NCI-H146 treated with DMSO at 0.1 percent for 48 hours (cell line): Measurements from ENCODE around the gene JAG1.
"Not testable (repeated sequence)": the region's sequence is repeated elsewhere in the genome, so short reads cannot be mapped to it uniquely, and the experiment has no call there.

Experiments used
- DNase-seq: peaks from one replicate; lab custom pipeline; 2025; ENCODE audit not compliant: unreplicated experiment; lab: John Stamatoyannopoulos, UW

Gene JAG1

DNA sequence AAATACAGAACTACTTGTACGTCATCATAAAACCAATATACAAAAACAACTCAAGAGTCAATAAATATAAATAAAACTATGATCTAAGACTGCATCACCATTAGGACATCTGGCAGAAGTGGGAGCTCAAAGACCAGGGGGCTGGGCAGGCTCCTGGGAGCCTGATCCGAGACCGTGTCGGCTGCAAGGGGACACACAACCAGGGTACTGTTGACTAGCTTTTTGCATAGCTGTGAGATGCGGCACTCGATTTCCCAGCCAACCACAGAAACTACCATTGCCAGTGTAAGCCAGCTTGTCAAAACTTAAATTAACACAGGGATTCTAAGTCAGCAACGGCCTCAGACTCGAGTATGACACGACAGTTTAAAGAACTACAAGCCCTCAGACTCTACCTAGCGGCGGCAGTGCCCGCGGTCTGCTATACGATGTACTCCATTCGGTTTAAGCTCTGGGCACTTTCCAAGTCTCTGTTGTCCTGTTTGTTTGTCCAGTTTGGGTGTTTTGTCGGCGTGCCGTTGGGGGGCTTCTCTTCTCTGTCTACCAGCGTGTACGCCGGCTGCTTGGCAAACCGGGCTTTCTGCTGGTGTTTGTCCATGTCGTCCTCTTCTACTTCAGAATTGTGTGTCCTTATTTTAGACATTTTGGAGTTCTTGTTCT is 34.6 kb downstream of the JAG1 start:
- DNase-seq = no peak

DNA sequence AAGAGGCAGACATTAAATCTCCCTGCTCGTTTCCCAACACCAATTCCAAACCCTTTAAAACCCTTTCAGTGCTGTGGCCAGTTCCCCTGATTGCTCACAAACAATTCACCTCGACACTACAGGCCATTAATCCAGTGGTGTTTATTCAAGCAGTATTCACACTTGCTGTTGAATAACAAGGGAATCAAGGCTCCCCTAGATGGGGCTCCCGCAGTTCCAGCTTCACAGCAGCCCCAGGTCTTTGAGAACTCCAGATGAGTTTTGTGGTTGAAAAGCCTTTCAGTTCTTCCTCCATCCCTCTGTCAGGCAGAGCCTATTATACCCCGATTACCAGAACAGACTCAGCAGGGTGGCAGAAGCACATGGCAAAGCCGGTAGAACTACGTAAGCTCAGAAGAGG is 36.2 kb downstream of the JAG1 start:
- no peak for DNase-seq

DNA sequence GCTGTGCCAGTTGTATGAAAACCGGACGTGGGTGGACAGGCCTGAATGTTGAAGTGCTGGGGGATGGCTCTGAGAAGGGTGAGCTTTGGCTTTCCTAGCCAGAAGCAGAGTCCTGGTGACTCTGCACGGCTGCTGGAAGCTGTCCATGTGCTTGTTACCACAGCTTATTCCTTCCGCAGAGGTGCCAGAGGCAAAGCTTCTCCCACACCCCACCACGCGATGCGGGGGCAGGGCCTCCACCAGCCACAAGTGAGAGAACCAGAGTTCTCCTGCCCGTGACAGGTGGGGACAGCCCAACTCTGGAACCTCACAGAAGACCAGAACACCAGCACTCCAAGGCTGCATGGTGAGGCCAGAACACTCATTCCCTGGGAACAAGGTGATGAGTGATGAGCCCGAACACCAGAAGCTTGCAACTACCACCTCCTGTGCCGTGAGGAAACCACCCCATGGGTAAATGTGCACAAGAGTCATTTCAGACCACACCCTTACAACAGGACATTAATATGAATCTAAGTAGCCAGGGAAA is 36.7 kb downstream of the JAG1 start:
- DNase-seq = no peak

DNA sequence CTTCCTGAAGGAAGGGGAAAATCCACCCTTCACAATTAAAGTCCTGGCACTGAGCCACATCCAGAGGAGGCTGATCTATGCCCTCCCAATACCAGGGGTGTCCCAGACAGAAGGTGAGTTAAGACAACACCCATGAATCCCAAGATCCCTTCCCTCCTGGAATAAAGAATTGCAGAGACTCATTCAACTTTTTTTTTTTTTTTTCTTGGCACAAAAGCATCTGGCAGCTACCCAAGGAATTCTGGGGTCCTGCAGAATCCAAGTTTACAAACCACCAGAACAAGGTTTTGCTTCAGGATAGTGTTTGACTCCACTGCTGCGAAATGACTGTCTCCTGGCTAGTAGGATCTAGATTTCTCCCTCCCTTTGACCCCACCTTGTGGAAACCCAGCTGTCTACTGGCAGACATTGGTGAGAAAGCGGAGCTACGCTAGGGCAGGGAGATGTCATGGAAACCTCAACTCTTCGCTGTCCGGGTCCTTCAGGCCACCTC is 37.4 kb downstream of the JAG1 start:
- no peak for DNase-seq

DNA sequence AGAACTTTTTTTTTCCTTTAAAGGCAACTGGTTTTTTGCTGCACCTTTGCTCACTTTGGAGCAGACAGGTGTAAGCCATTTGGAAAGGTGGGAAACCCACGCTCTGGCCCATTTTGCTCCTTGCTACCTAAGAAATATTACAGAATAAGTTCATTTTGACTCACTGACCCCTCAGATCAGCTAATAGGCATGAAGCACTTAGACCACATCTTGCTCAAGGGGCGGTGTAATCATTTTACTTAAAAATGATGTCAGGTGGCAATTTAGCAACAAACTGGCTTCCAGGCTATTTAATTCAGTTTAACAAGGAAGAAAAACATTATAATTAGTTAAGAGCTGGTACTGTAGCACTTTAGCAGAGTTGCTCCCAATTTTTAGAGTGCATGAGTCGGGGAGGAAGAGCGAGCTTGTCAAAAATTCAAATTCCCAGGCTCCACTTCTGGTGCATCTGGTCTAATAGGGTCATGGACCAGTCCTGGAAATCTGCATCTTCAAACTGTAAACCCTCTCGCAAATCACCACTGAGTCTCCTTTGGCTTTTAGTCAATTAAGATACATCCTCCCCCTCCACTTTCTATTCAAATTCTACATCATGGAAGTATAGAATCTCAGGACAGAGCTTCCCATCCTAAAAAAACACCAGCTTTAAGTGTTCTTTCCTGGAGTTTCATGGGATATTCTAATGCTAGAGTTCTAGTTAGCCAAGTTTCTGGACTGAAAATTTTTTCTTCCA is 38.2 kb downstream of the JAG1 start:
- DNase-seq = no peak

DNA sequence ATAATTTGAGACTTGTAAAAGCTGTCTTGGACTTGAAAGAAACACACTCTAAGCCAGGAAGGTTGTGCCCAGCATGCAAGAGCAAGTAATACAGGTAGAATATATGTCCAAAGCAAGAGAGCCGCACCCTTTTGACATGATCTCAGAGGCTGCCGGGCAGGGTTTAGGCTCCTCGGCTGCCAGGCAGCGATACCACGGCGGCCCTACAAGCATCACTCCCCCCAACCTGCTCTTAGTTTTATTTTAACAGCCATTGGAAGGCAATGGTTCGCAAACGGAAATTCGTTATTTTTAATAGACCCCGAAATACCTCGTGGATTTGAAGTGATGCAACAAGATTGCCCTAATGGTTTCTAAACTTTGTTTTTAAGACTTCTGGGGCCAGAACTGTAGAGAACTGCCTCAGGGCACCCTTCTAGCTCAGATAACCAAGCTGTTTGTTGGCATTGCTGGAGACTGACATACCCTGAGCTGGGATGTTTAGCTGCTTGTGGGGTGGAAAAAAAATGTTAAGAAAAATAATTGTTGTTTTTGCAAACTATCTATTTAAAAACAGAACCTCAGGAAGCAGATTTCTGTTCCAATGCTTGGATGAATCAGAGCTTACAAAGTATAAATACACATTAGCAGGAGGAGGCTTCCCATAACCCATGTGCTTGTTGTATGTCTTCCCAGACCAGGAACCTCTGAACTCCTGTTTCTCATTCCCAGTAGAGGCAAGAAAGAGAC is 39.0 kb downstream of the JAG1 start:
- DNase-seq = no peak

DNA sequence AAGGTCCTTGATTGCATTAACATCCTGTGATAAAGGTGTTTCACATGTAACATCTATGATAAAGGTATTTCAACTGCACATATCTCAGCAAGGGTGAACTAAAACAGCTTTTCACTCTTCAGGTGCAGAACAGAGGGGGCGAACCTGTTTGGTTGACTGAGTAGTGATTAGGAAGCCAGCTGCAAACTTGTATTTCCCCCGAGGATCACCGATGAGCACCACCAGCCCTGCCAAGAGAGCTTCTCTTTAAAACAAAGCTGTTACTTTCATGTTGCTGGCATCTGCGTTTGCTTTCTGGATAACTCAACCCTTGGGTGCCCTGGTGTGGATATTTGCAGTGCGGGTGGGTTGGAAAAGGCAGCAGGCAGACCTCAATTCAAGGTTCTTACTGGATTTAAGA is 39.6 kb downstream of the JAG1 start:
- no peak for DNase-seq

DNA sequence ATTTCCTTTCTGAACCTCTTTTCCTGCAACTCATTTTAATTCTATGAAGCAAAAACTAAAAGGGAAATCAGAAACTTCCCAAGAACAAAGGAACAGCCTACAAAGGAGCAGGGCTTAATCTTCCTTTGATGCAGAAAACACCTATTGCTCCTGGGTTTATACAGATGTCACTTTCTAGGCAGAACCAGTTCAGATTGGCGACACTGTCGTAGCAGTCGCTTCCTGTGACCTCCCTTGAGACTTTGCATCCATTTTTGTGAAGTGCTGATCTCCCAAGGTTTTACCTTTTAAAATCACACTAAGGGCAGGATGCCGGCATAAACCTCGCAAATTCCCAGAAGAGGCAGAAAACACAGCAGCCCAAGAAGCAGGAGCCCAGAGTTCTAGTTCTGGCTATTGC is 40.1 kb downstream of the JAG1 start:
- DNase-seq = no peak

DNA sequence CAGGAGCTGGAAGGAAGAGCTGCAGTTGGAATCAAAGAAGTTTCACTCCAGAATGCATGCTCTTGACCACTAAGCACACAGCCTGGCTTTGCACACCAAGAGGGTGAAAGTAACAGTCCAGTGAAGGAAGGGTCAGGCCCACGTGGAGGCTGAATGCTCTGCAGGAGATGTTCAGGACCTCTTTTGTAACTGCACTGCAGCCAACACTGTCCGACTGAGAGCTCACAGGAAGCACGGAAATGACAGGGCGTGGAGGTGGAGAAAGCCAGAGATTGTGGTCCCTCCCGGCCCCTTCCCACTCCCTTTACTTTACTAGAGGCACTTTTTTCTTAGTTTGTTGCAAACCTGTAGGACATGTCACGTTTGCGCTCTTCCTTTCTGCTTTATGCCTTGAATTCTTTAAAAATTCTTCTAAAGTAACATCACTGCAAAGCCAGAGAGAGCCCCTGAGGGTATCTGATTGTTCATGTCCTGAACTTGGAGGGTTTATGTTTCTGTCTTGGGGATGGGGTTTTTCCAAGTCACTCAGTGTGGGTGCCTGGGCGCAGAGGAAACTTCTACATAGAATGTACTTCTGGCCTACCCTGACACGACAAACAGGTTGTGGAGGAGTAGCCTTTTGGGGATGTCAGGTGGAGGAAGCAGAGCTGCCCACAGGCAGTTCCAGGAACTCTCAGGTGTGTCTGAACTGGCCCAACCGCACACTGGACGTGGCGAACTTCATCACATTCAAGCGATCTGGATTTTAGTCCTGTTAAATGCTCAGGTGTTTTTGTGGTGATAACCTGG is 40.9 kb downstream of the JAG1 start:
- DNase-seq = no peak

DNA sequence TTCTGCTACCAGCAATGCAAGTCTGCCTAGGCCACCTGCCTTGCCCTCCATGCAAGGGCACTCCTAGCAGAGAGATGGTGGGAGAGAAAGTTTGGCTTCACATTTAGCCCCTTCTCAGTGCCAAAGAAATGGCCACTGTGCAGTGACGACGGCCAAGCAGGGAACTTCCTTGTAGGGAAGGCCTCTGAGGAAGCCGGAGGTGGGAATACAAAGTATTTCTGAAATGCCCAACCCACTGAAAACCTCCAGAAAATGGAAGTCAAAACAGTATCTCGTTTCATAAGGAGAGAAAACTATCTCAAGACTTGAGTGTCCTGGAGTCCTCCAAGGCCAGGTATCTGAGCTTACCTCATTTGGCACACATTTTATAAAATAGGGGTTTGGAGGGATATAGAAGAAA is 42.7 kb downstream of the JAG1 start:
- no peak for DNase-seq

DNA sequence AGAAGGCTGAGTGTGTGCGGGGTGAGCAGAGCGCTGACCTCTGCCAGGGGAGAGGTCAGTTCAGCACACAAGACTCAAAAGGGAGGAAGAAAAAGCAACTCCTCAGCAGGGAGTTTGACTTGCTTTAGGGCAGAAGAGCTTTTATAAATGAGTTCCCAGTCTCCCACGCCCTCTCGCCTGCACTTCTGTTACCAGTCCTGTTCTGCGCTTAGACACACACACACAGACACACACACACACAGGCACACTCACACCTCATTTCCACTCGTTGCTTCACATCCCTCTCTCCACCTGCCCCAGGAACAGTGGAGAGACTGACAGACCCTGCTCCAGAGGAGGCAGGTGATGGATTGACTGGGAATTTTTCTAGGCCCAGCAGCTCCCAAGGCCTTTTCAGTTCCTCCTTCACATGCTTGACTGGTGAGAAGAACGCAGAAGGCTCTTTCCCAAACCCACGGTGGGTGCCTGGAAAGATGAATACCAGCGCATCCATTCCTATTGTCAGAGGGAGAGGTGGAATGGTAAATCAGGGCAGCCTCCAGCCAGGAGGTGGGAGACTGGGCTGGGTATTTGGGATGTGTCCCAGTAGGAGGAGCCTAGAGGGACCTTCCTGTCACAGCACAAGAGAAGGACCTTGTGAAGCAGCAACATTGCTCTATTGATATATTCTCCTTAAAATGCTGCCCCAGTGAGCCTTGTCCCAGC is 43.7 kb downstream of the JAG1 start:
- DNase-seq = no peak

DNA sequence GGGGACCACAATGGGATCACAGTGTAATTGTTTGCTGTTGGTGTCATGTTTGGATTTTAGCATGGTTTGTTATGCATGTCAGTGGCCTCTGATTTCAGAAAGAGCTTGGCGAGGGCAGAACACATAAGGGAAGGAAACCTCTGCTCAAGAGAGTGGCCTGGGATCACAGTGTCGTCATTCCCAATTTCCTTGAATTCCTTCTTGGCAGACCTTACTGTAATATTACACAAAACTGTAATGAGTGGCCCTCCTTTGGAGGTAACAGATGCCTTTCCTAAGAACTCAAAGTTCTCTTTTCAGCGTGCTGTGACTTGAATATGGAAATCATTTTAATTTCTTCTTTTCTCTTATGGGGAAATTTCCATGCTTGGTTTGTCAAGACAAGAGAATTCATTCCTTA is 46.9 kb downstream of the JAG1 start:
- DNase-seq = no peak

DNA sequence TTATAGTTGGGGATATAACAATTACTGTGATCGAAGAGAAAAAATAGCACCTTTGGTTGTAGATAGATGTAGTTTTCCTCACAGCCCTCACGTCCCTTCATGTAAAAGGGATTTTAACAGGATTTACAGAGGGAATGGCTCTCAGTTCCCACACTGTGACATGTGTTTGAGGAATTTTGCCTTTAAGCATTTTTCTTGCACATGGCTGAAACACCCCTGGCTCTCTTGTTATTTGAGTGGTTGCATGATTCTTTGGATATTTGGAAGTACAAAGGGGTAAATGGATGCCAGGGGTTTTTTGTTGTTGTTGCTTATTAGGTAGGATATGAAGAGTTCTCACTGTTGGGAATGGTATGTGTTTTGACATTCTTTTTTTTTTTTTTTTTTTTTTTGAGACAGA is 48.2 kb downstream of the JAG1 start:
- no peak for DNase-seq

DNA sequence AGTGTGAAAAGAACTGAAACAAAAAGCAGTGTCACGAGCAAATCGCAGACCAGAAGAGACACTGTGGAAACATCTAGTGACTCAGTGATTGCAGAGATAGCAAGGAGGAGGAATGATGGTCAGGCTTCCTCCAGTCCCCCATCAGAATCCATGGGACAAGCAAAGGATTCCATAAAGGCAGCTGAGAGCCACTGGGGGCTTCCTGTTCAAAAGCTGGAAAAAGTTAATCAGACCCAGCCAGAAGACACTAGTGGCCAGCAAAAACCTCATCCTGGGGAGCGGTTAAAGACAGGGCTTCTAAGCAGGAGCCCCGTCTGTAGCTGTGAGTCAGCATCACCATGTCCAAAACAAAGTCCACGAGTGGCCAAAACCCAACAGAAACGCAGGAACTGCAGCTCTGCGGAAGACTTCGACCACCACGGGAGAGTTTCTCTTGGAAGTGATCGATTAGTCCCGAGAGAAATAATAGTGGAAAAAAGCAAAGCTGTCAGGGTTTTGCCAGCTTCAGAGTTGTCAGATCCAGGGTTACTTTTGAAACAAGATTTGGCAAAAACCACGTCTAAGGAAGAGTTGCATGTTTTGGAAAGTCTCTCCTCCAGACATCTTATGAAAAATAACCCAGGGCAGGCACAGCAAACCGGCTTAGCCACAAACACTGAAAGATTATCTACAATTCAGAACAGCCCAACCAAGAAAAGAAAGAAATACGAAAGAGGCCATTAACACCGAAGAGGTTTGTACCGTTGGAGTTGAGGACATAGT is 51.0 kb downstream of the JAG1 start:
- no peak for DNase-seq

DNA sequence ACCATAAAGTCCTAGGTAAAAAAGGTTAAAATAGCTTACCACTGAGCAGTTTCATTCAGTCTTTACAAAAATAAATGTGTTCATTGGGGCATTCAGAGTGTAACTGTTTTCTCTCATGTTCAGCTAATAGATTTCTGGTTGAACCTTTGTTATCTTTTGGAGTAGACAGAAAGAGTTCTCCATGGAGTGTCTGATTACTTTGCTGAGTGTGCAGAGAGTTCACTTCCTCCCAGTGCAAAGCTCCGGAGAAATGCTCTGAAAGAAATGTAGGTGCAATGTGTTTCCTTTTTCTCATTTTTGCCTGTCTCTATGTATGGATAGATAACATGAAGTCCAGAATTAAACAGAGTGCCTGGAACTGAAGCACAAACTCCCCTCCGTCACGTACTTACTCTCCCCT is 52.6 kb downstream of the JAG1 start:
- no peak for DNase-seq

DNA sequence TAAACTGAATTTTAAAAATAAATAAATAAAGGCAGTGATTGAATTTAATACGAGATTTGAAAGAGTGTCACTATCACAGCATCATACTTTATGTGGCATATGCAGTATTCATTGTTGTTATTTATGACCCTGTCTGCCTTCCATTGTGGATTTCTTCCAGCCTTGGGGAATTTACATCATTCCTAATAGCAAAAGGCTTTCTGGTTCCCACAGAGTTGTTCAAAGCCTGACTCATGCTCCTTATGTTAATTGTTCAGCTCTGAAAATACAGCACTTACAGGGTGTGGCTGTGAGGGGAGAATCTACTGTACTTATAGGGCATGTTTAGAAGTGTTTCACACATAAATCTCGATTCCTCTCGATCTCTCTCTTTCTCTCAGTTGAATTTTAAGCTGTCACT is 54.4 kb downstream of the JAG1 start:
- DNase-seq = no peak

DNA sequence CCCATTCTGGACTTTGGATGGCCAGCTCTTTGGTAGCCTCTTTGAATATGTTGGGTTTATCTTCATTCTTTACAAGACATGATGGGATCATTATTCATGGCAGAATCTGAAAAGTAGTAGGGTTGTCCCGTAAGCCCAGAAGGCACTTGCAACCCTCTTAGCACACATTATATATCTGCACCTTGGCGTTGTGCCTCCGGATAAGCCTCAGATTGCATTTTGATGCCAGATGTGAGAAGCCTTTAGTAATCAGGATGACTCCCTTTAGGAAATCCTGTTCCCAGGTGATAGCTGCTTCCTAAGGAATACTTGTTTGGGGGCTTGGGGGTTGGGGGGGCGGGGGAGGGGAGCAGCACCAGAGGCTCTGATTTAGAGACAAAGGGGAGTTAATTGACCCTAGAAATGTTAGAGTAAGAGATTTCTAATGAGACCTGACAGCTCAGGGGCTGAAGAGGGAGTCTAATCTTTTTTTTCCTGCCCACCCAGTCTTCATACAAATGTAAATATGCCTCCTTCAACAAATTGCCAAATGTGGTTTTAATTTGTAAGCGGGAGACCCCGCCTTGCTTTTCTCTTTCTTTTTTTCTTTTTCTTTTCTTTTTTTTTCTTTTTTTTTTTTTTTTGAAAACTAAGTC is 55.1 kb downstream of the JAG1 start:
- DNase-seq = no peak

DNA sequence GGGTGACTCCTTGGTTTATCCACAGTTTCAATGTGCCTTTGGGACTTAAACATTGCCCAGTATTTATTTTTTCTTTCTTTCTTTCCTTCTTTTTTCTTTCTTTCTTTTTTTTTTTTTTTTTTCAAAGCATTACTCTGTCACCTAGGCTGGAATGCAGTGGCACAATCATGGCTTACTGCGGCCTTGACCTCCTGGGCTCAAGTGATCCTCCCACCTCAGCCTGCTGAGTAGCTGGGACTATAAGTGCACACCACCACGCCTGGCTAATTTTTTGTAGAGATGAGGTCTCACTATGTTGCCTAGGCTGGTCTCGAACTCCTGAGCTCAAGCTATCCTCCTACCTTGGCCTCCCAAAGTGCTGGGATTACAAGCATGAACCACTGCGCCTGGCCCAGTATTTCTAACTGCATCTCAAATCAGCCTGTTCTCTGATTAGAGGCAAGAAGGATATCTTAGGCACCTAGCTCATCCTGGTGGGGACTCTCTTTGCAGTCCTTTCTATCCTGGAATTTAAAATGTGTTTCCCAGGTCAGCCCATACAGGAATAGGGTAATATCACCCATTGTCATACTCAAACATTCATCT is 56.2 kb downstream of the JAG1 start:
- DNase-seq = not testable (repeated sequence)

DNA sequence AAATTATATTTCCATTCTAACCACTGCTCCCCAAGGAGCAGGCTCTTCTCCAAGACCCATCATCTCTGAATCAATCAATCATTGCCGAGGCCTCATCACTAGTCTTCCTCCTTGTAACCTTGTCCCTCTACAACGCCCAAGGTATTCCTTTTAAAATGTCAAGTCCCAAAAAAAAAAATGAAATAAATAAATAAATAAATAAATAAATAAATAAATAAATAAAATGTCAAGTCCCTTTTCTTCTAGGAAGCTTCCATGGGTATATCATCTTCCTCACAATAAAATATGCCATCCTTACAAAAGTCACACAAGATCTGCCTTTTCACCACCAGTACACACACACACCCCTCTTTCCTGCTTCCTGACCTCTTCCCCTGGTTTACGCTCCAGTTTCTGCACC is 57.6 kb downstream of the JAG1 start:
- DNase-seq = no peak
